H9 (cell line): ENCODE results near the gene NRP1. TPM values are rescaled to one million over a fixed set of nuclear protein-coding genes. Genes with fewer than 3 reads are reported as not detected.

ENCODE experiments used
- DNase-seq: peaks from one replicate; pipeline ENCODE4 v3.0.0-alpha.2; 2017
- H2AFZ ChIP-seq: one replicate; pipeline ENCODE4 v1.6.1; 2013; ENCODE audit warnings: mild to moderate bottlenecking, low read length, control low read depth, moderate library complexity
- H2AK5ac ChIP-seq: 2 replicates; pipeline ENCODE4 v1.6.1; 2013; ENCODE audit warnings: low read length, control low read depth, mixed read lengths; ENCODE audit not compliant: insufficient read length
- H2BK120ac ChIP-seq: one replicate; pipeline ENCODE4 v1.6.1; 2013; ENCODE audit warnings: low read depth, mild to moderate bottlenecking, low read length, control low read depth, inconsistent platforms; ENCODE audit not compliant: poor library complexity, severe bottlenecking
- H2BK12ac ChIP-seq: 2 replicates; pipeline ENCODE4 v1.6.1; 2013; ENCODE audit warnings: low read length, control low read depth, mixed read lengths, low read depth; ENCODE audit not compliant: insufficient read length
- H2BK15ac ChIP-seq: 2 replicates; pipeline ENCODE4 v1.6.1; 2013; ENCODE audit warnings: low read depth, low read length, control low read depth
- H2BK20ac ChIP-seq: one replicate; pipeline ENCODE4 v1.6.1; 2013; ENCODE audit warnings: low read depth, mild to moderate bottlenecking, low read length, control low read depth, inconsistent platforms; ENCODE audit not compliant: poor library complexity, severe bottlenecking
- H2BK5ac ChIP-seq: 2 replicates; pipeline ENCODE4 v1.6.1; 2013; ENCODE audit warnings: low read length, control low read depth, mixed read lengths; ENCODE audit not compliant: insufficient read length
- H3K14ac ChIP-seq: 2 replicates; pipeline ENCODE4 v1.6.1; 2013; ENCODE audit warnings: low read length, control low read depth; ENCODE audit not compliant: insufficient read depth
- H3K18ac ChIP-seq: 2 replicates; pipeline ENCODE4 v1.6.1; 2013; ENCODE audit warnings: low read depth, mild to moderate bottlenecking, mixed read lengths, low read length, control low read depth; ENCODE audit not compliant: insufficient read length
- H3K23ac ChIP-seq: 2 replicates; pipeline ENCODE4 v1.6.1; 2013; ENCODE audit warnings: low read length, control low read depth, mixed read lengths, low read depth; ENCODE audit not compliant: insufficient read length
- H3K23me2 ChIP-seq: 2 replicates; pipeline ENCODE4 v1.6.1; 2013; ENCODE audit warnings: low read depth, mild to moderate bottlenecking, mixed read lengths, low read length, control low read depth; ENCODE audit not compliant: insufficient read length, poor library complexity, severe bottlenecking
- H3K27ac ChIP-seq: 2 replicates; pipeline ENCODE4 v1.5.1; 2013; ENCODE audit warnings: low read length, control low read depth, mixed read lengths, low read depth; ENCODE audit not compliant: insufficient read length
- H3K27me3 ChIP-seq: 2 replicates; pipeline ENCODE4 v1.6.1; 2013; ENCODE audit warnings: low read length, control low read depth, inconsistent platforms; ENCODE audit not compliant: insufficient read depth
- H3K4ac ChIP-seq: 2 replicates; pipeline ENCODE4 v1.6.1; 2013; ENCODE audit warnings: low read depth, mild to moderate bottlenecking, control low read depth, inconsistent platforms, low read length, moderate library complexity
- H3K4me1 ChIP-seq: 2 replicates; pipeline ENCODE4 v1.6.1; 2013; ENCODE audit warnings: low read length, control low read depth, inconsistent platforms; ENCODE audit not compliant: insufficient read depth
- H3K4me2 ChIP-seq: 2 replicates; pipeline ENCODE4 v1.6.1; 2013; ENCODE audit warnings: low read length, control low read depth, mixed read lengths; ENCODE audit not compliant: insufficient read length, insufficient read depth
- H3K56ac ChIP-seq: 2 replicates; pipeline ENCODE4 v1.6.1; 2013; ENCODE audit warnings: low read depth, mild to moderate bottlenecking, mixed read lengths, low read length, control low read depth; ENCODE audit not compliant: insufficient read length
- H3K79me1 ChIP-seq: 2 replicates; pipeline ENCODE4 v1.6.1; 2013; ENCODE audit warnings: low read depth, mild to moderate bottlenecking, moderate library complexity, low read length, control low read depth, inconsistent platforms; ENCODE audit not compliant: insufficient read depth, poor library complexity, severe bottlenecking
- H3K79me2 ChIP-seq: 2 replicates; pipeline ENCODE4 v1.6.1; 2013; ENCODE audit warnings: low read length, control low read depth, inconsistent platforms; ENCODE audit not compliant: insufficient read depth
- H3K9ac ChIP-seq: 2 replicates; pipeline ENCODE4 v1.6.1; 2013; ENCODE audit warnings: low read length, control low read depth, mixed read lengths; ENCODE audit not compliant: insufficient read length; ENCODE audit errors: extremely low read depth
- H3K9me3 ChIP-seq: one replicate; pipeline ENCODE4 v1.6.1; 2013; ENCODE audit warnings: low read depth, low read length, inconsistent platforms; ENCODE audit not compliant: control insufficient read depth
- H3T11ph ChIP-seq: one replicate; pipeline ENCODE4 v1.6.1; 2013; ENCODE audit warnings: mild to moderate bottlenecking, low read length, control low read depth, inconsistent platforms
- H4K20me1 ChIP-seq: one replicate; pipeline ENCODE4 v1.6.1; 2013; ENCODE audit not compliant: control insufficient read depth, insufficient read length, insufficient read depth
- H4K5ac ChIP-seq: 2 replicates; pipeline ENCODE4 v1.6.1; 2013; ENCODE audit warnings: low read depth, mild to moderate bottlenecking, mixed read lengths, low read length, control low read depth; ENCODE audit not compliant: insufficient read length
- H4K8ac ChIP-seq: replicated peaks from 2 replicates; pipeline ENCODE4 v1.6.1; 2013; ENCODE audit warnings: low read length, control low read depth, mixed read lengths, low read depth; ENCODE audit not compliant: insufficient read length
- H4K91ac ChIP-seq: 2 replicates; pipeline ENCODE4 v1.6.1; 2013; ENCODE audit warnings: low read depth, mild to moderate bottlenecking, moderate library complexity, mixed read lengths, low read length, control low read depth; ENCODE audit not compliant: insufficient read length
- H3K27ac Mint-ChIP-seq, 3 experiments: 2 replicates in 2 of 3; 3 replicates in 1 of 3; pipeline ENCODE4 v1.8.0; 2020 to 2021; ENCODE audit warnings: mixed read lengths in 3 of 3, mild to moderate bottlenecking in 1 of 3, moderate library complexity in 1 of 3
- H3K27me3 Mint-ChIP-seq: 2 replicates; pipeline ENCODE4 v1.8.0; 2021; ENCODE audit warnings: low read depth, mild to moderate bottlenecking, moderate library complexity, mixed read lengths
- H3K36me3 Mint-ChIP-seq, 3 experiments: 2 replicates in 2 of 3; 3 replicates in 1 of 3; pipeline ENCODE4 v1.8.0; 2020 to 2021; ENCODE audit warnings: low read depth in 3 of 3, mixed read lengths in 3 of 3; ENCODE audit not compliant: insufficient read depth in 1 of 3
- H3K4me1 Mint-ChIP-seq, 2 experiments: 2 replicates each; pipeline ENCODE4 v1.8.0; 2020; ENCODE audit warnings: mixed read lengths in 2 of 2
- H3K4me3 Mint-ChIP-seq, 2 experiments: 2 replicates in 1 of 2; 3 replicates in 1 of 2; pipeline ENCODE4 v1.8.0; 2020 to 2021; ENCODE audit warnings: mild to moderate bottlenecking in 2 of 2, mixed read lengths in 2 of 2, moderate library complexity in 1 of 2
- H3K9me3 Mint-ChIP-seq, 2 experiments: 2 replicates in 1 of 2; 3 replicates in 1 of 2; pipeline ENCODE4 v1.8.0; 2020; ENCODE audit warnings: mild to moderate bottlenecking in 2 of 2, mixed read lengths in 2 of 2, moderate library complexity in 1 of 2
- WGBS: extraction: QIAGEN DNeasy Blood & Tissue Kit; methylation state at CpG from one replicate; pipeline ENCODE4 v1.1.7; 2013; ENCODE audit warnings: missing lambda C conversion rate, low lambda C conversion rate, mixed read lengths; ENCODE audit not compliant: insufficient read length; ENCODE audit errors: extremely low coverage; 5-methylcytosine and 5-hydroxymethylcytosine counted together
- total RNA-seq: library from RNA; stranded (reverse); gene quantifications from 2 replicates; pipeline ENCODE4 v1.2.1, GENCODE V29; 2021
- TF ChIP-seq, protein P1 (sequence below): fragments of 200-600 bp; sonication (generic); conservative IDR thresholded peaks from 3 replicates; pipeline ENCODE4 v1.8.0; 2021; ENCODE audit warnings: antibody characterized with exemption, mild to moderate bottlenecking

The NRP1 gene
- total RNA-seq, 1 experiment from 2014 or later = 4.6 TPM

DNA sequence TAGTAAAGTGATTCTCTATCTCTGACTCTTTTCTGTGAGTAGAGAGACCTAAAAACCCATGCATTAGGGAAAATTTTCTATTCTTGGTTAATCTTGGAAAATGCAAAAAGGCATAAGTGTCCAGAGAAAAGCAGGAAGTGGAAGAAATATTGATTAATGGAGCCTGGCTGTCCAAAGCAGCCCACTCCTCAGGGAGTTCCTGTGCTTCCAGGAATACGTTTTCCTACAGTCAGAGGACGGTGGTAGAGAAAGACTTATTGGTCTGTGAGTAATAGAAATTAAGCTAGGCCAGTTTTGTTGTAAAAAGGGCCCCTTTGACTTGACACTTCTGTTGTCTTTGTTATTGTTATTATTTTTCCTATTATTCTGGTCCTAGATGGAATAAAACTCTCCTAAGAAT lies 157.8 kb downstream of the NRP1 start:
- TF ChIP-seq, protein P1, sequence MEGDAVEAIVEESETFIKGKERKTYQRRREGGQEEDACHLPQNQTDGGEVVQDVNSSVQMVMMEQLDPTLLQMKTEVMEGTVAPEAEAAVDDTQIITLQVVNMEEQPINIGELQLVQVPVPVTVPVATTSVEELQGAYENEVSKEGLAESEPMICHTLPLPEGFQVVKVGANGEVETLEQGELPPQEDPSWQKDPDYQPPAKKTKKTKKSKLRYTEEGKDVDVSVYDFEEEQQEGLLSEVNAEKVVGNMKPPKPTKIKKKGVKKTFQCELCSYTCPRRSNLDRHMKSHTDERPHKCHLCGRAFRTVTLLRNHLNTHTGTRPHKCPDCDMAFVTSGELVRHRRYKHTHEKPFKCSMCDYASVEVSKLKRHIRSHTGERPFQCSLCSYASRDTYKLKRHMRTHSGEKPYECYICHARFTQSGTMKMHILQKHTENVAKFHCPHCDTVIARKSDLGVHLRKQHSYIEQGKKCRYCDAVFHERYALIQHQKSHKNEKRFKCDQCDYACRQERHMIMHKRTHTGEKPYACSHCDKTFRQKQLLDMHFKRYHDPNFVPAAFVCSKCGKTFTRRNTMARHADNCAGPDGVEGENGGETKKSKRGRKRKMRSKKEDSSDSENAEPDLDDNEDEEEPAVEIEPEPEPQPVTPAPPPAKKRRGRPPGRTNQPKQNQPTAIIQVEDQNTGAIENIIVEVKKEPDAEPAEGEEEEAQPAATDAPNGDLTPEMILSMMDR = no peak
- H4K8ac ChIP-seq = no peak overlapping the region
- H3K4me3 Mint-ChIP-seq = no peak overlapping the region
- H3K4me1 Mint-ChIP-seq = peaks cover 17 to 25% of the 10 kb centered on the region in 2 experiments
- H3K4ac ChIP-seq = no peak overlapping the region
- H3K4me1 ChIP-seq = peaks cover 4% of the 10 kb centered on the region; the same call in 1 of the 2 replicates
- WGBS = no CpG with 5 or more reads among the region's 2 CpGs
- no peak overlapping the region for H3T11ph ChIP-seq
- H3K9me3 Mint-ChIP-seq = no peaks in the 10 kb centered on the region
- H4K91ac ChIP-seq = no peak overlapping the region
- no peak overlapping the region for H2AFZ ChIP-seq
- H3K23me2 ChIP-seq = no peaks in the 10 kb centered on the region
- H4K20me1 ChIP-seq = no peaks in the 10 kb centered on the region
- no peak overlapping the region for H3K23ac ChIP-seq
- no peaks in the 10 kb centered on the region for H3K79me2 ChIP-seq
- no peaks in the 10 kb centered on the region for H3K36me3 Mint-ChIP-seq
- H3K18ac ChIP-seq = no peak overlapping the region
- H2AK5ac ChIP-seq = no peak overlapping the region
- no peak overlapping the region for H2BK12ac ChIP-seq
- no peak overlapping the region for H3K27ac Mint-ChIP-seq
- H3K79me1 ChIP-seq = no peaks in the 10 kb centered on the region
- H3K4me2 ChIP-seq = no peak overlapping the region
- no peaks in the 10 kb centered on the region for H3K27me3 ChIP-seq
- no peak overlapping the region for H3K9ac ChIP-seq
- H3K9me3 ChIP-seq = no peaks in the 10 kb centered on the region
- H3K27ac ChIP-seq = no peak overlapping the region
- no peak for DNase-seq
- no peak overlapping the region for H3K56ac ChIP-seq
- H2BK20ac ChIP-seq = no peak overlapping the region
- H3K14ac ChIP-seq = no peak overlapping the region
- H2BK15ac ChIP-seq = no peak overlapping the region
- H3K27me3 Mint-ChIP-seq = no peaks in the 10 kb centered on the region
- no peak overlapping the region for H2BK120ac ChIP-seq
- H2BK5ac ChIP-seq = no peak overlapping the region
- H4K5ac ChIP-seq = no peak overlapping the region
